Measurements from ENCODE around the gene KCNJ3. TPM values are rescaled to one million over a fixed set of nuclear protein-coding genes. Genes with fewer than 3 reads are reported as not detected.

Gene KCNJ3
- total and polyA plus RNA-seq, 2 experiments from 2014 or later = not detected

- WGBS, 2 experiments (ENCODE audit: low coverage in 1 of 2, low lambda C conversion rate in 2 of 2, missing lambda C conversion rate in 2 of 2) = 15 to 23% methylated on average over 2 of the region's 2 CpGs
- H3K27ac ChIP-seq = no peak overlapping the region
- no peaks in the 10 kb centered on the region for H3F3A ChIP-seq (ENCODE audit: insufficient read depth)
- H3K4me2 ChIP-seq (ENCODE audit: unreplicated experiment) = no peak overlapping the region
- no peak overlapping the region for H2AFZ ChIP-seq
- no peaks in the 10 kb centered on the region for H3K36me3 ChIP-seq (ENCODE audit: low read depth)
- H4K20me1 ChIP-seq (ENCODE audit: insufficient read depth) = no peaks in the 10 kb centered on the region
- TF ChIP-seq EZH2 (IDR thresholded peaks at IDR 0.05; ENCODE audit: insufficient read depth, poor library complexity, severe bottlenecking) = no peak
- no peak for TF ChIP-seq EZH2phosphoT487 (IDR thresholded peaks at IDR 0.05; ENCODE audit: insufficient read depth, low read depth)
- H3K9ac ChIP-seq = no peak overlapping the region
- H3K9me2 ChIP-seq (ENCODE audit: insufficient read depth) = no peaks in the 10 kb centered on the region
- no peaks in the 10 kb centered on the region for H3K79me2 ChIP-seq (ENCODE audit: insufficient read depth)
- DNase-seq = no peak
- H3K4me1 ChIP-seq (ENCODE audit: insufficient read depth) = no peaks in the 10 kb centered on the region
- H3K4me3 ChIP-seq = no peak overlapping the region
- no peaks in the 10 kb centered on the region for H3K9me3 ChIP-seq (ENCODE audit: low read depth)
- in situ Hi-C loops (cut with MboI) = no loop called here
- H3K27me3 ChIP-seq (replicated peaks; ENCODE audit: insufficient read depth) = no peaks in the 10 kb centered on the region
Measured at GRCh38 chr2:154837035-154837434, 138.5 kb downstream of the KCNJ3 start.

- in situ Hi-C loops (cut with MboI) = no loop called here
- no peak for DNase-seq
- H3K4me3 ChIP-seq = no peak overlapping the region
- H3K27me3 ChIP-seq (replicated peaks; ENCODE audit: insufficient read depth) = no peaks in the 10 kb centered on the region
- no peaks in the 10 kb centered on the region for H3K36me3 ChIP-seq (ENCODE audit: low read depth)
- H3F3A ChIP-seq (ENCODE audit: insufficient read depth) = no peaks in the 10 kb centered on the region
- no peak overlapping the region for H3K9ac ChIP-seq
- no peak overlapping the region for H2AFZ ChIP-seq
- no peaks in the 10 kb centered on the region for H3K9me3 ChIP-seq (ENCODE audit: low read depth)
- no peaks in the 10 kb centered on the region for H3K79me2 ChIP-seq (ENCODE audit: insufficient read depth)
- H3K27ac ChIP-seq = no peak overlapping the region
- TF ChIP-seq EZH2 (IDR thresholded peaks at IDR 0.05; ENCODE audit: insufficient read depth, poor library complexity, severe bottlenecking) = no peak
- no peak for TF ChIP-seq EZH2phosphoT487 (IDR thresholded peaks at IDR 0.05; ENCODE audit: insufficient read depth, low read depth)
- no peak overlapping the region for H3K4me2 ChIP-seq (ENCODE audit: unreplicated experiment)
- H4K20me1 ChIP-seq (ENCODE audit: insufficient read depth) = no peaks in the 10 kb centered on the region
- WGBS, 2 experiments (ENCODE audit: low coverage in 1 of 2, low lambda C conversion rate in 2 of 2, missing lambda C conversion rate in 2 of 2) = 59 to 63% methylated on average over 7 of the region's 7 CpGs
- no peaks in the 10 kb centered on the region for H3K4me1 ChIP-seq (ENCODE audit: insufficient read depth)
- no peaks in the 10 kb centered on the region for H3K9me2 ChIP-seq (ENCODE audit: insufficient read depth)
Measured at GRCh38 chr2:154844513-154844912, 146.0 kb downstream of the KCNJ3 start.

GRCh38 chr2:154846842-154847241, 148.3 kb downstream of the KCNJ3 start:
- no peaks in the 10 kb centered on the region for H3K36me3 ChIP-seq (ENCODE audit: low read depth)
- no peak for DNase-seq
- H2AFZ ChIP-seq = no peak overlapping the region
- no peaks in the 10 kb centered on the region for H4K20me1 ChIP-seq (ENCODE audit: insufficient read depth)
- no peaks in the 10 kb centered on the region for H3K27me3 ChIP-seq (replicated peaks; ENCODE audit: insufficient read depth)
- in situ Hi-C loops (cut with MboI) = no loop called here
- 0 to 3% methylated on average over 1 of the region's 1 CpG for WGBS, 2 experiments (ENCODE audit: low coverage in 1 of 2, low lambda C conversion rate in 2 of 2, missing lambda C conversion rate in 2 of 2)
- H3F3A ChIP-seq (ENCODE audit: insufficient read depth) = no peaks in the 10 kb centered on the region
- no peaks in the 10 kb centered on the region for H3K79me2 ChIP-seq (ENCODE audit: insufficient read depth)
- H3K9me2 ChIP-seq (ENCODE audit: insufficient read depth) = no peaks in the 10 kb centered on the region
- no peaks in the 10 kb centered on the region for H3K9me3 ChIP-seq (ENCODE audit: low read depth)
- H3K4me1 ChIP-seq (ENCODE audit: insufficient read depth) = no peaks in the 10 kb centered on the region
- no peak overlapping the region for H3K27ac ChIP-seq
- H3K9ac ChIP-seq = no peak overlapping the region
- no peak overlapping the region for H3K4me3 ChIP-seq
- TF ChIP-seq EZH2phosphoT487 (IDR thresholded peaks at IDR 0.05; ENCODE audit: insufficient read depth, low read depth) (no peak), EZH2 (IDR thresholded peaks at IDR 0.05; ENCODE audit: insufficient read depth, poor library complexity, severe bottlenecking) (no peak)
- no peak overlapping the region for H3K4me2 ChIP-seq (ENCODE audit: unreplicated experiment)

- Histone ChIP-seq H3K27ac (no peak overlapping the region), H3K4me1 (ENCODE audit: insufficient read depth) (no peaks in the 10 kb centered on the region), H3K27me3 (replicated peaks; ENCODE audit: insufficient read depth) (no peaks in the 10 kb centered on the region), H3K4me3 (no peak overlapping the region), H3K9ac (no peak overlapping the region), H2AFZ (no peak overlapping the region), H4K20me1 (ENCODE audit: insufficient read depth) (no peaks in the 10 kb centered on the region), H3K36me3 (ENCODE audit: low read depth) (no peaks in the 10 kb centered on the region), H3K79me2 (ENCODE audit: insufficient read depth) (no peaks in the 10 kb centered on the region), H3K9me2 (ENCODE audit: insufficient read depth) (no peaks in the 10 kb centered on the region), H3K9me3 (ENCODE audit: low read depth) (no peaks in the 10 kb centered on the region), H3F3A (ENCODE audit: insufficient read depth) (no peaks in the 10 kb centered on the region), H3K4me2 (ENCODE audit: unreplicated experiment) (no peak overlapping the region)
- 37 to 38% methylated on average over 3 of the region's 3 CpGs for WGBS, 2 experiments (ENCODE audit: low coverage in 1 of 2, low lambda C conversion rate in 2 of 2, missing lambda C conversion rate in 2 of 2)
- no peak for TF ChIP-seq EZH2phosphoT487 (IDR thresholded peaks at IDR 0.05; ENCODE audit: insufficient read depth, low read depth)
- TF ChIP-seq EZH2 (IDR thresholded peaks at IDR 0.05; ENCODE audit: insufficient read depth, poor library complexity, severe bottlenecking) = no peak
- no peak for DNase-seq
- in situ Hi-C loops (cut with MboI) = no loop called here
Measured at GRCh38 chr2:154849482-154849881, 151.0 kb downstream of the KCNJ3 start.

GRCh38 chr2:154850532-154850931, 152.0 kb downstream of the KCNJ3 start:
- Histone ChIP-seq H3K79me2 (ENCODE audit: insufficient read depth) (no peaks in the 10 kb centered on the region), H3K27ac (no peak overlapping the region), H4K20me1 (ENCODE audit: insufficient read depth) (no peaks in the 10 kb centered on the region), H2AFZ (no peak overlapping the region), H3F3A (ENCODE audit: insufficient read depth) (no peaks in the 10 kb centered on the region), H3K4me3 (no peak overlapping the region), H3K9me2 (ENCODE audit: insufficient read depth) (no peaks in the 10 kb centered on the region), H3K36me3 (ENCODE audit: low read depth) (no peaks in the 10 kb centered on the region), H3K27me3 (replicated peaks; ENCODE audit: insufficient read depth) (no peaks in the 10 kb centered on the region), H3K4me1 (ENCODE audit: insufficient read depth) (no peaks in the 10 kb centered on the region), H3K9me3 (ENCODE audit: low read depth) (no peaks in the 10 kb centered on the region), H3K4me2 (ENCODE audit: unreplicated experiment) (no peak overlapping the region), H3K9ac (no peak overlapping the region)
- in situ Hi-C loops (cut with MboI) = no loop called here
- TF ChIP-seq EZH2phosphoT487 (IDR thresholded peaks at IDR 0.05; ENCODE audit: insufficient read depth, low read depth) (no peak), EZH2 (IDR thresholded peaks at IDR 0.05; ENCODE audit: insufficient read depth, poor library complexity, severe bottlenecking) (no peak)
- no peak for DNase-seq
